GM18868 (cell line): ENCODE data around the gene RSBN1L.
"Not testable (repeated sequence)": the region's sequence is repeated elsewhere in the genome, so short reads cannot be mapped to it uniquely, and the experiment has no call there.

Source experiments
- ATAC-seq: cut with Tn5 transposase; IDR thresholded peaks from one replicate; pipeline ENCODE4 v1.9.1; 2021; ENCODE audit warnings: mild to moderate bottlenecking, moderate library complexity; ENCODE audit not compliant: unreplicated experiment

RSBN1L gene

GRCh38 chr7:77696057-77696642, at the start of gene RSBN1L:
Gene RSBN1L, plus strand, starts transcription at chr7:77696459. Its CDS starts 11 bp downstream, at chr7:77696470.
- peak; percentile 94 for ATAC-seq

- no peak for ATAC-seq
Measured at GRCh38 chr7:77648742-77649338, 47.4 kb upstream of the RSBN1L start.

GRCh38 chr7:77649716-77650349, 46.4 kb upstream of the RSBN1L start:
- no peak for ATAC-seq

- ATAC-seq, result no peak
Measured at GRCh38 chr7:77651575-77652162, 44.6 kb upstream of the RSBN1L start.

GRCh38 chr7:77652826-77653225, 43.4 kb upstream of the RSBN1L start:
- not testable (repeated sequence) for ATAC-seq

- no peak for ATAC-seq
Measured at GRCh38 chr7:77653572-77653971, 42.7 kb upstream of the RSBN1L start.

- no peak for ATAC-seq
Measured at GRCh38 chr7:77655356-77655755, 40.9 kb upstream of the RSBN1L start.

- ATAC-seq, result no peak
Measured at GRCh38 chr7:77655836-77656455, 40.3 kb upstream of the RSBN1L start.

GRCh38 chr7:77657427-77658224, 38.6 kb upstream of the RSBN1L start:
- ATAC-seq, result peak; percentile 82

GRCh38 chr7:77658928-77659327, 37.3 kb upstream of the RSBN1L start:
- ATAC-seq, result no peak

- ATAC-seq, result no peak
Measured at GRCh38 chr7:77661816-77662215, 34.4 kb upstream of the RSBN1L start.

GRCh38 chr7:77662869-77663268, 33.4 kb upstream of the RSBN1L start:
- no peak for ATAC-seq

- ATAC-seq, result no peak
Measured at GRCh38 chr7:77664715-77665114, 31.5 kb upstream of the RSBN1L start.

- ATAC-seq, result no peak
Measured at GRCh38 chr7:77665161-77665560, 31.1 kb upstream of the RSBN1L start.

- no peak for ATAC-seq
Measured at GRCh38 chr7:77667459-77668086, 28.7 kb upstream of the RSBN1L start.

- peak; percentile 91 for ATAC-seq
Measured at GRCh38 chr7:77674878-77675277, 21.4 kb upstream of the RSBN1L start.

- ATAC-seq, result no peak
Measured at GRCh38 chr7:77679608-77680007, 16.7 kb upstream of the RSBN1L start.

- no peak for ATAC-seq
Measured at GRCh38 chr7:77680266-77680665, 16.0 kb upstream of the RSBN1L start.

- ATAC-seq, result no peak
Measured at GRCh38 chr7:77684030-77684429, 12.2 kb upstream of the RSBN1L start.

- no peak for ATAC-seq
Measured at GRCh38 chr7:77685233-77685632, 11.0 kb upstream of the RSBN1L start.
